Stimulated activated CD4-positive, alpha-beta T cell treated with anti-CD3 and anti-CD28 coated beads, TNF-alpha, amount 100 ng/mL, for 48 hours (primary cell): ENCODE results near the gene ANKRD13D.
A peak's percentile ranks its signal among the peaks of the same experiment; 100 is the strongest.

Experiments
- DNase-seq, 3 donors: peaks; one replicate each; pipeline ENCODE4 v3.0.0-alpha.2; 2020; ENCODE audit warnings: low read depth in 3 of 3

The ANKRD13D gene

GRCh38 chr11:67285541-67286498, 3.3 kb upstream of the ANKRD13D start:
- DNase-seq, result no peak

DNA sequence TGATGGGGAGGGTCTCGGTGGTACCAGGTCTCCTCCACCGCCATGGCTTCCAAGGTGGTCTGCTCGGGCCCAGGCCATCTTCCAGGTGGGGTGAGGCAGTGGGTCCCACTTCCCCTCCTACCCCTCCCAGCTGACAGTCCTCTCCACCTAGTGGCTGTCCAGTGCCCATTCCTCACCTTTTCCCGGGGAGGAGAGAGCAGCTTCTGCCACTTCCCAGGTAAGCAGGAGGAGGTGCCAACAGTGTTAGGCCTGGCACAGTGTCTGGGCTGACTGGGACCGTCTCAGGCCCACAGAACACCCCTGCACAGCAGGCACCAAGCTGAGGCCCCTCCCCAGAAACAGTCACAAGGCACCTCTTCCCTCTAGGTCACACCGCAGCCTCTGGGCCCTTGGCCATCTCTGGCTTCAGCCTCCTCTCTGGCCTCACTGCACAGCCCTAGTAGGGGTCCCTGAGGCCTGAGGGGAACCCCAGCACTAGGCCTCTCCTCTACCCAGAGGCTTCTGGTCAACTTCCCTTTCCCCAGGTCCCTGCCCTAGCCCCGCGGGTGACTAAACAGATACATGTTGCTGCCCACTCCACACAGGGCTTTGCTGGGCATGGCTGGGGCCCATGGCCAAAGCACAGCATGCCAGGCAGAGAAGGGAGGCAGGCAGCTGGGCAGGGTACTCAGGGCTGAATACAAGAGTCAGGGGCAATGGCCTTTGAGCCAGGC, 2.3 kb upstream of the ANKRD13D start:
- no peak for DNase-seq

- no peak for DNase-seq
These were observed 1.5 kb upstream of the ANKRD13D start for GRCh38 chr11:67287355-67288197.

GRCh38 chr11:67288198-67288451, 978 bp upstream of the ANKRD13D start:
- no peak for DNase-seq

GRCh38 chr11:67288452-67289225, 464 bp upstream of the ANKRD13D start:
- peak; percentile 78 to 85 (median 80) for DNase-seq

- no peak for DNase-seq
These were observed 762 bp downstream of the ANKRD13D start for GRCh38 chr11:67289651-67290479.

DNA sequence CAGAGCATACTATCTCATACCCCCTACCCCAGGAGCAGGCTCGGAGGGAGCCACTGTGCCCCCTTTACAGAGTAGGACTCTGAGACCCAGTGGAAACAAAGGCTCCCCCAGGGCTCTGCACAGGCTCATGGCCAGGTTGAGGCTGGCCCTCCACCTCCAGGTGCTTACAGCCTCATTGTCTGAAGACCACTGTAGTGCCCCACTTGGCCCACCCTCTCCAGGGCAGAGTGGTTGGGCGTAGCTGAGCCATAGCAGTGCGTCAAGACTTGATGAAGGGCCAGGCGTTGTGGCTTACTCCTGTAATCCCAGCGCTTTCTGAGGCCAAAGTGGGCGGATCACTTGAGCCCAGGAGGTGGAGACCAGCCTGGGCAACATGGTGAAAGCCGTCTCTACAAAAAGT, 1.7 kb downstream of the ANKRD13D start:
- no peak for DNase-seq

DNA sequence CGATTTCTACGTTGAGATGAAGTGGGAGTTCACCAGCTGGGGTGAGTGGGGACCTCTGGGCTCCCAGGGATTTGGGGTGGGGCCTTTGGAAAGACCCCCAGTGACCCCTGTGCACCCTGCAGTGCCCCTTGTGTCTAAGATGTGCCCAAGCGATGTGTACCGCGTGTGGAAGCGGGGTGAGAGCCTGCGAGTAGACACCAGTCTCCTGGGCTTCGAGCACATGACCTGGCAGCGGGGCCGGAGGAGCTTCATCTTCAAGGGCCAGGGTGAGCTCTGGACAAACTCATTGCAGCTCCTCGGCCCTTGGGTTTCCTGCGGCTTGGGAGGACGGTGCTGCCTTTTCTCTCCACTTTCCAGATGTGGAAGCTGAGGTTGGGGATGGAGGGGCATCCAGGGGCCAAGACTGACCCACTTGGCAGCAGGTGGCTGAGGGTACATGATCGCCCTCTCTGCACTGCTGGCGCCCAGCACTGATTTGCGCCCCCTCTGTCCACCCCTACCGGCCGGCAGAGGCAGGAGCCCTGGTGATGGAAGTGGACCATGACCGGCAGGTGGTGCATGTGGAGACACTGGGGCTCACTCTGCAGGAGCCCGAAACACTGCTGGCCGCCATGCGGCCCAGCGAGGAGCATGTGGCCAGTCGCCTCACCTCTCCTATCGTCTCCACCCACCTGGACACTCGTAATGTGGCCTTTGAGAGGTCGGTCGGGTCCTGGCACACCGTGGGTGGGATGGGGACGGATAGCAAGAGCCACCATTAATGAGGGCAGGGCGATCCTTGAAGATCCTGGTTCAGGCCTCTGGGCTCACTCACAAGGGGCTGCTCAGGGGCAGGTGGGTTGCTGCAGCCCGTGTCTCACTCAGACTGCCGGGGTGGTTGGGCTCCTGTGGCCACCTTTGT, 2.6 kb downstream of the ANKRD13D start:
- no peak for DNase-seq

DNA sequence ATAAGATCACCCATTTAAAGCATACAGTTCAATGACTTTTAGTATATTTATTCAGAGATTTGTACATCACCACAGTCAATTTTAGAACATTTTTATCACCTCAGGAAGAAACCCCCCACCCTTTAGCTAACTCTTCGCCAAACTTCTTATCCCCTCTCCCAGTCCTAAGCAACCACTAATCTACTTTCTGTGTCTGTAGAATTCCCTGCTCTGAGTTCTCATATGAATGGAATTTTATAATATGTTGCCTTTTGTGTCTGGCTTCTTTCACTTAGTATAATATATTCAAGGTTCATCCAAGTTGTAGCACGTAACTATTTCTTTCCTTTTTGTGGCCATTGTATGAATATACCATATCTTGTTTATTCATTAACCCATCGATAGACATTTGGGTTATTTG, 3.6 kb downstream of the ANKRD13D start:
- no peak for DNase-seq

DNA sequence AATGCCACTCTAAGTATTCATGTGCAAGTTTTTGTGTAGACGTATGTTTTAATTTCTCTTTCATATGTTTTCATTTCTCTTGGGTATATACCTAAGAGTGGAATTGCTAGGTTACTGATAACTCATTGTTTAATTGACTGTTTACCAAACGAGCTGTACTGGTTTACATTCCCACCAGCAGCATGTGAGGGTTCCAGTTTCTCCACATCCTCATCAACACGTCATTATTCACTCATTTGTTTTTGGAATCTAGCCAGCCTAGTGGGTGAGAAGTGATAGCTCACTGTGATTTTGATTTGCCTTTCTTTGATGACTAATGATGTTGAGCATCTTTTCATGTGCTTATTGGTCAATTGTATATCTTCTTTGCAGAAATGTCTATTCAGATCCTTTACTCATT, 4.0 kb downstream of the ANKRD13D start:
- DNase-seq, result no peak

GRCh38 chr11:67295846-67296245, 6.7 kb downstream of the ANKRD13D start:
- no peak for DNase-seq

DNA sequence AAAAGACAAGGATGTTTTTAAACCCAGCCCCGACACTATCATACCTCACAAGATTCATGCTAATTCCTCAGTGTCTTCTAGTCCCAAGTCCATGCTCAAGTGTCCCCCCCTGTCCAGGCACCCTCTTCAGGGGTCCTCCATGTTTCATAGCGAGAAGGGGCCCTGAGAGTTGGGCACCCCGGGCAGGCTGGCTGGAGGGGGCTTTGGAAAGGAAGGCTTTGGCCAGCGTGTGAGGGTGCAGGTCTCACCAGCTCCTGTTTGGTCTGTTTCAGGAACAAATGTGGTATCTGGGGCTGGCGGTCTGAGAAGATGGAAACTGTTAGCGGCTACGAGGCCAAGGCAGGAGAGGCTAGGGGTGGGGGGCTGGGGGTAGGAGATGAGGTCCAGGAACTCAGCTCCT, 9.7 kb downstream of the ANKRD13D start:
- DNase-seq, result no peak

DNA sequence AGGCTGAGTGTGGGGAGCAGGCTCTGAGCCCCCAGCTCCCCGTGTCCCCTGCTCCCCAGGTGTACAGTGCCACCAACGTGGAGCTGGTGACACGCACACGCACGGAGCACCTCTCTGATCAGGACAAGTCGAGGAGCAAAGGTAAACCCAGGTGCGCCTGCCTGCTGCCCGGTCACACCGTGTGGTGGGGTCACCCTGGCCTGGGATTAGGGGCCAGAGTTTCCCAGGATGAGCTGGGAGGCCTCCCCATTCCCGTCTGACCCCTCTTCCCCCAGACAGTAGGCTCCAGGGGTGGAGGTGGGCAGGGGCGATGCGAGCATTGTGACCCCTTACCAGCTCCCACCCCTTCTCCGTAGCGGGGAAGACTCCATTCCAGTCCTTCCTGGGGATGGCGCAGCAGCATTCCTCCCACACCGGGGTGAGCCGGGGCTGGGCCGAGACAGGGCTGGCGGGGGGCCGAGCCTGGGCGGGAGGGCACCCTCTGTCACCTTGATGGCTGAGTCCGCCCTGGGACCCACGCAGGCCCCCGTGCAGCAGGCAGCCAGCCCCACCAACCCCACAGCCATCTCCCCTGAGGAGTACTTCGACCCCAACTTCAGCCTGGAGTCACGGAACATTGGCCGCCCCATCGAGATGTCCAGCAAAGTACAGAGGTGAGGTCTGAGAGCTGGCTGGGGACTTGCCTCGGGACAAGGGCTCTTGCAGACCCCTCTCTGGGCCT, 10.5 kb downstream of the ANKRD13D start:
- DNase-seq, result no peak

DNA sequence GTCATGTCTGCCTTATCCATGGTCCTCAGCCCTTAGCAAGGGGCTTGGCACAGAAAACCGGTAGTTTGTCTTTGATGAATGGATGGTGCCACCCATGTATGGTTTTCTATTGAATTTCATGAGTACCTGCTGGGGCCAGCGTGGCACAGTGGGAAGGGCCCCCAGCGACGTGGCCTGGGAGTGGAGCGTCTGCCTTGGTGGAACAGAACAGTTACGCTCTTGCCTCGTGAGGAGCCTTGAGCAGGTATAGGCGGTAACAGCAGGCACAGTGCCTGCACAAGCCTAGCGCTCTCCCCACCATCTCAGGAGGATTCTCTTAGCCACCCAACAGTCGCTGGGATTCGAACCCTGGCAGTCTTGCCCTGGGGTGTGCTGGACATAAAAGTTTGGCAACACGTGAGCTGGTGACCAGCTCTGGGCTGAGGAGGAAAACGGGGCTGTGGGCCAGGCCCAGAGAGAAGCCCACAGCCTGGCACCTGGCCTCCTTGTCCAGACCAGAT, 11.2 kb downstream of the ANKRD13D start:
- no peak for DNase-seq

GRCh38 chr11:67300756-67301312, 11.7 kb downstream of the ANKRD13D start:
- no peak for DNase-seq

DNA sequence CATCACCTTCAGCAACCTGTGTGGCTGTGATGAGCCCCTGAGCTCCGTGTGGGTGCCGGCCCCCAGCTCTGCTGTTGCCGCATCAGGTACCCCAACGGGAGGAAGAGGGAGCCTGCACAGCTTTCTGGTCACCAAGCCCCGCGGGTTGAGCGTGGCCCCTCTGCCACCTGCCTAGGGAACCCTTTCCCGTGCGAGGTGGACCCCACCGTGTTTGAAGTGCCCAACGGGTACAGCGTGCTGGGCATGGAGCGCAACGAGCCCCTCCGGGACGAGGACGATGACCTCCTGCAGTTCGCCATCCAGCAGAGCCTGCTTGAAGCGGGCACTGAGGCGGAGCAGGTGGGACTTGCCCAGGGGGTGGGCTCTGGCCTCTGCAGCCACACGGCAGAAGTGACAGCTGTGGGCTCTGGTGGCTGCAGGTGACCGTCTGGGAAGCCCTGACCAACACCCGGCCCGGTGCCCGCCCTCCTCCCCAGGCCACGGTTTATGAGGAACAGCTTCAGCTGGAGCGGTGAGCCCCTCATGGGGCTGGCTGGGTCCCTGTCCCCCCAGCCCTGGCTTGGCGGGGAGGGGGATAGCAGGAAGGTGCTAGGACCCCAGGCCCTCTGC, 12.3 kb downstream of the ANKRD13D start:
- DNase-seq, result no peak

- DNase-seq, result no peak
These were observed 12.9 kb downstream of the ANKRD13D start for GRCh38 chr11:67301951-67302516.
